ENCODE results near the gene ALPP. TPM values are rescaled to one million over a fixed set of nuclear protein-coding genes. Genes with fewer than 3 reads are reported as not detected.
A peak's percentile ranks its signal among the peaks of the same experiment; 100 is the strongest.

ALPP gene
- total and polyA plus RNA-seq, 4 experiments from 2014 or later, result not detected

GRCh38 chr2:232386490-232386739 lies 7.9 kb downstream of the ALPP start:
- no peak for DNase-seq
- CTCF ChIA-PET (ENCODE audit: partially characterized antibody), result no interaction called here
- H3K4me1 Mint-ChIP-seq, result peaks cover 0 to 8% (median 2%) of the 10 kb centered on the region in 4 donors
- peaks cover 41 to 44% of the 10 kb centered on the region in 2 donors for H3K27me3 Mint-ChIP-seq
- no peak overlapping the region for H3K27ac Mint-ChIP-seq
- H3K9me3 Mint-ChIP-seq, result no peaks in the 10 kb centered on the region
- no peaks in the 10 kb centered on the region for H3K36me3 Mint-ChIP-seq
- H3K4me1 ChIP-seq (ENCODE audit: insufficient read depth, low read length), result no peaks in the 10 kb centered on the region
- intact Hi-C loops (cut with micrococcal nuclease), result no loop called here
- H3K4me3 Mint-ChIP-seq, result peak overlapping the region in 2 of 8 donors; percentile 43 to 45
- H3K4me3 ChIP-seq (ENCODE audit: low read length in 2 of 2), result no peak overlapping the region
- H3K36me3 ChIP-seq (ENCODE audit: insufficient read depth, low read length), result no peaks in the 10 kb centered on the region
- H3K9me3 ChIP-seq (ENCODE audit: control insufficient read depth in 1 of 2, low read length in 2 of 2), result no peaks in the 10 kb centered on the region
- H3K27me3 ChIP-seq (ENCODE audit: insufficient read depth, low read length), result no peaks in the 10 kb centered on the region
- POLR2A ChIA-PET (ENCODE audit: partially characterized antibody), result no interaction called here
- H3K27ac ChIP-seq (ENCODE audit: low read depth, low read length), result no peak overlapping the region

- H3K27me3 ChIP-seq (ENCODE audit: insufficient read depth, low read length), result no peaks in the 10 kb centered on the region
- Mint-ChIP-seq H3K4me3 (peak overlapping the region in 2 of 8 donors; percentile 31 to 43), H3K27ac (no peak overlapping the region), H3K4me1 (peaks cover 0 to 8% (median 2%) of the 10 kb centered on the region in 4 donors), H3K36me3 (no peaks in the 10 kb centered on the region), H3K9me3 (no peaks in the 10 kb centered on the region), H3K27me3 (peaks cover 41 to 44% of the 10 kb centered on the region in 2 donors)
- H3K4me3 ChIP-seq (ENCODE audit: low read length in 2 of 2), result no peak overlapping the region
- no peak for DNase-seq
- intact Hi-C loops (cut with micrococcal nuclease), result no loop called here
- H3K9me3 ChIP-seq (ENCODE audit: control insufficient read depth in 1 of 2, low read length in 2 of 2), result no peaks in the 10 kb centered on the region
- CTCF ChIA-PET (ENCODE audit: partially characterized antibody), result no interaction called here
- no peak overlapping the region for H3K27ac ChIP-seq (ENCODE audit: low read depth, low read length)
- POLR2A ChIA-PET (ENCODE audit: partially characterized antibody), result no interaction called here
- no peaks in the 10 kb centered on the region for H3K36me3 ChIP-seq (ENCODE audit: insufficient read depth, low read length)
- no peaks in the 10 kb centered on the region for H3K4me1 ChIP-seq (ENCODE audit: insufficient read depth, low read length)
These were observed 8.3 kb downstream of the ALPP start for GRCh38 chr2:232386740-232387450.

- intact Hi-C loops (cut with micrococcal nuclease), result no loop called here
- Histone ChIP-seq H3K9me3 (ENCODE audit: control insufficient read depth in 1 of 2, low read length in 2 of 2) (no peaks in the 10 kb centered on the region), H3K4me3 (ENCODE audit: low read length in 2 of 2) (no peak overlapping the region), H3K27ac (ENCODE audit: low read depth, low read length) (no peak overlapping the region), H3K36me3 (ENCODE audit: insufficient read depth, low read length) (no peaks in the 10 kb centered on the region), H3K4me1 (ENCODE audit: insufficient read depth, low read length) (no peaks in the 10 kb centered on the region), H3K27me3 (ENCODE audit: insufficient read depth, low read length) (no peaks in the 10 kb centered on the region)
- Mint-ChIP-seq H3K27ac (no peak overlapping the region), H3K4me3 (no peak overlapping the region), H3K9me3 (no peaks in the 10 kb centered on the region), H3K36me3 (no peaks in the 10 kb centered on the region), H3K4me1 (peaks cover 0 to 8% (median 2%) of the 10 kb centered on the region in 4 donors), H3K27me3 (peaks cover 41% of the 10 kb centered on the region in 2 donors)
- no peak for DNase-seq
- ChIA-PET POLR2A (ENCODE audit: partially characterized antibody) (no interaction called here), CTCF (ENCODE audit: partially characterized antibody) (no interaction called here)
These were observed 9.1 kb downstream of the ALPP start for GRCh38 chr2:232387451-232388171.

GRCh38 chr2:232388324-232388891 lies 9.9 kb downstream of the ALPP start:
- POLR2A ChIA-PET (ENCODE audit: partially characterized antibody), result no interaction called here
- no peaks in the 10 kb centered on the region for H3K4me1 ChIP-seq (ENCODE audit: insufficient read depth, low read length)
- H3K9me3 Mint-ChIP-seq, result no peaks in the 10 kb centered on the region
- intact Hi-C loops (cut with micrococcal nuclease), result no loop called here
- H3K36me3 ChIP-seq (ENCODE audit: insufficient read depth, low read length), result no peaks in the 10 kb centered on the region
- no peak overlapping the region for H3K4me3 ChIP-seq (ENCODE audit: low read length in 2 of 2)
- no peaks in the 10 kb centered on the region for H3K36me3 Mint-ChIP-seq
- H3K9me3 ChIP-seq (ENCODE audit: control insufficient read depth in 1 of 2, low read length in 2 of 2), result no peaks in the 10 kb centered on the region
- H3K27me3 ChIP-seq (ENCODE audit: insufficient read depth, low read length), result no peaks in the 10 kb centered on the region
- no peak overlapping the region for H3K27ac ChIP-seq (ENCODE audit: low read depth, low read length)
- H3K27me3 Mint-ChIP-seq, result peaks cover 35 to 41% of the 10 kb centered on the region in 2 donors
- H3K27ac Mint-ChIP-seq, result no peak overlapping the region
- CTCF ChIA-PET (ENCODE audit: partially characterized antibody), result no interaction called here
- no peak for DNase-seq
- no peak overlapping the region for H3K4me3 Mint-ChIP-seq
- peaks cover 0 to 8% (median 2%) of the 10 kb centered on the region in 4 donors for H3K4me1 Mint-ChIP-seq

GRCh38 chr2:232389327-232389726 lies 10.8 kb downstream of the ALPP start:
- Histone ChIP-seq H3K36me3 (ENCODE audit: insufficient read depth, low read length) (no peaks in the 10 kb centered on the region), H3K4me1 (ENCODE audit: insufficient read depth, low read length) (no peaks in the 10 kb centered on the region), H3K9me3 (ENCODE audit: control insufficient read depth in 1 of 2, low read length in 2 of 2) (no peaks in the 10 kb centered on the region), H3K27me3 (ENCODE audit: insufficient read depth, low read length) (no peaks in the 10 kb centered on the region), H3K4me3 (ENCODE audit: low read length in 2 of 2) (no peak overlapping the region), H3K27ac (ENCODE audit: low read depth, low read length) (no peak overlapping the region)
- Mint-ChIP-seq H3K27me3 (peaks cover 31 to 39% of the 10 kb centered on the region in 2 donors), H3K27ac (no peak overlapping the region), H3K9me3 (no peaks in the 10 kb centered on the region), H3K36me3 (no peaks in the 10 kb centered on the region), H3K4me1 (peaks cover 0 to 8% (median 2%) of the 10 kb centered on the region in 4 donors), H3K4me3 (no peak overlapping the region)
- ChIA-PET CTCF (ENCODE audit: partially characterized antibody) (no interaction called here), POLR2A (ENCODE audit: partially characterized antibody) (no interaction called here)
- intact Hi-C loops (cut with micrococcal nuclease), result no loop called here
- no peak for DNase-seq

GRCh38 chr2:232390661-232391060 lies 12.1 kb downstream of the ALPP start:
- ChIA-PET POLR2A (ENCODE audit: partially characterized antibody) (no interaction called here), CTCF (ENCODE audit: partially characterized antibody) (interaction anchor here (0.9 kb wide), 1 partner anchor 490 kb away, joined by 3 read pairs; no protein-coding TSS in a partner anchor)
- Histone ChIP-seq H3K9me3 (ENCODE audit: control insufficient read depth in 1 of 2, low read length in 2 of 2) (no peaks in the 10 kb centered on the region), H3K27me3 (ENCODE audit: insufficient read depth, low read length) (no peaks in the 10 kb centered on the region), H3K4me3 (ENCODE audit: low read length in 2 of 2) (no peak overlapping the region), H3K36me3 (ENCODE audit: insufficient read depth, low read length) (no peaks in the 10 kb centered on the region), H3K4me1 (ENCODE audit: insufficient read depth, low read length) (no peaks in the 10 kb centered on the region), H3K27ac (ENCODE audit: low read depth, low read length) (no peak overlapping the region)
- intact Hi-C loops (cut with micrococcal nuclease), result no loop called here
- no peak for DNase-seq
- Mint-ChIP-seq H3K4me3 (no peak overlapping the region), H3K9me3 (no peaks in the 10 kb centered on the region), H3K4me1 (peaks cover 0 to 7% (median 2%) of the 10 kb centered on the region in 4 donors), H3K27me3 (peaks cover 30 to 32% of the 10 kb centered on the region in 2 donors), H3K36me3 (no peaks in the 10 kb centered on the region), H3K27ac (no peak overlapping the region)

GRCh38 chr2:232393556-232393955 lies 15.0 kb downstream of the ALPP start:
- H3K4me1 ChIP-seq (ENCODE audit: insufficient read depth, low read length), result no peaks in the 10 kb centered on the region
- no peaks in the 10 kb centered on the region for H3K9me3 ChIP-seq (ENCODE audit: control insufficient read depth in 1 of 2, low read length in 2 of 2)
- ChIA-PET CTCF (ENCODE audit: partially characterized antibody) (no interaction called here), POLR2A (ENCODE audit: partially characterized antibody) (no interaction called here)
- H3K9me3 Mint-ChIP-seq, result no peaks in the 10 kb centered on the region
- no peaks in the 10 kb centered on the region for H3K36me3 ChIP-seq (ENCODE audit: insufficient read depth, low read length)
- no peaks in the 10 kb centered on the region for H3K4me1 Mint-ChIP-seq
- DNase-seq, result no peak
- no peaks in the 10 kb centered on the region for H3K36me3 Mint-ChIP-seq
- no peak overlapping the region for H3K27ac Mint-ChIP-seq
- H3K27me3 Mint-ChIP-seq, result peaks cover 27 to 28% of the 10 kb centered on the region in 2 donors
- intact Hi-C loops (cut with micrococcal nuclease), result no loop called here
- no peaks in the 10 kb centered on the region for H3K27me3 ChIP-seq (ENCODE audit: insufficient read depth, low read length)
- no peak overlapping the region for H3K4me3 Mint-ChIP-seq
- H3K27ac ChIP-seq (ENCODE audit: low read depth, low read length), result no peak overlapping the region
- no peak overlapping the region for H3K4me3 ChIP-seq (ENCODE audit: low read length in 2 of 2)

All from CD4-positive, alpha-beta memory T cell (primary cell).